Erythroblast (primary cell): ENCODE data around the gene MICAL2.
A peak's percentile ranks its signal among the peaks of the same experiment; 100 is the strongest.

Experiments used
- GATA1 ChIP-seq: IDR thresholded peaks from 2 replicates; pipeline ENCODE4 v1.6.1; 2011; ENCODE audit warnings: low read depth, mild to moderate bottlenecking, control low read depth, low read length, moderate library complexity
- POLR2A ChIP-seq: IDR thresholded peaks from 2 replicates; pipeline ENCODE4 v1.6.1; 2011; ENCODE audit warnings: mild to moderate bottlenecking, low read length

- peak; percentile 32 for TF ChIP-seq POLR2A
- TF ChIP-seq GATA1 = no peak
These were observed 113.6 kb downstream of the MICAL2 start for GRCh38 chr11:12223771-12224536.
